SK-N-MC (cell line): ENCODE data around the gene TRIM25.

Source experiments
- DNase-seq: peaks from one replicate; pipeline ENCODE4 v3.0.0-alpha.2; 2011; ENCODE audit warnings: low read depth, low spot score
- H3K27ac ChIP-seq: fragments of 200-600 bp; sonication (generic); 2 replicates; pipeline ENCODE4 v1.5.1; 2016; ENCODE audit warnings: mixed run types
- H3K36me3 ChIP-seq: fragments of 200-600 bp; sonication (generic); 2 replicates; pipeline ENCODE4 v1.6.1; 2017; ENCODE audit warnings: antibody characterized with exemption, low read length, mixed read lengths; ENCODE audit not compliant: insufficient read depth
- H3K4me3 ChIP-seq: fragments of 200-600 bp; sonication (generic); 2 replicates; pipeline ENCODE4 v1.5.1; 2016
- H3K9ac ChIP-seq: fragments of 200-600 bp; sonication (generic); 2 replicates; pipeline ENCODE4 v1.8.0; 2017; ENCODE audit warnings: mixed run types, mixed read lengths; ENCODE audit not compliant: insufficient read length
- H3K9me3 ChIP-seq: fragments of 200-600 bp; sonication (generic); 2 replicates; pipeline ENCODE4 v1.6.1; 2017; ENCODE audit warnings: low read depth, mild to moderate bottlenecking, antibody characterized with exemption, low read length, moderate library complexity, mixed read lengths
- EZH2 ChIP-seq: fragments of 200-600 bp; sonication (generic); IDR thresholded peaks from one replicate; pipeline ENCODE4 v1.6.1; 2017; ENCODE audit warnings: antibody characterized with exemption
- FOXP2 ChIP-seq: optimal IDR thresholded peaks from 2 replicates; pipeline ENCODE3; 2011; ENCODE audit warnings: mild to moderate bottlenecking, moderate library complexity; ENCODE audit not compliant: insufficient read depth; ENCODE audit errors: extremely low read length, control extremely low read depth
- POLR2AphosphoS5 ChIP-seq: IDR thresholded peaks from 2 replicates; pipeline ENCODE4 v1.6.1; 2012; ENCODE audit warnings: mild to moderate bottlenecking, low read depth, low read length, borderline replicate concordance

Gene TRIM25

DNA sequence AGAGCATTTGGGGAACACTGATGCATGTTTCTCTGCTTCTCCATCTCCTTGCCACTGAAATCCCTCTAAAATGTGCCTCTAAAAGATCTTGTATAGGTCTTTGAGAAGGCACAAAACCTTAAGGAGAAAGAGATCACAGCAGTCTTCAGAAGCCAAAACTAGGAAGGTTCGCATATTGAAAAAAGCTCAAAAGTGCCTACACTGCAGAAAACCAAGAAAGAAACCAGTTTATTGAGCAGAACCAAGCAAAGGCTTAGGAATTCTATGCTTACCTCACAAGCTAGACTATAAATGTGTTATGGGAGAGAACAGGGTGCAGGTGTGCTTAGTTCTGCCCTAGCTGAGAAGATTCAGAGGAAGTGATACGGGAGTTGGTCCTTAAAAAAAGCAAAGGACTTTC is 63.3 kb downstream of the TRIM25 start:
- Histone ChIP-seq H3K9me3 (no peaks in the 10 kb centered on the region), H3K36me3 (peaks cover 8% of the 10 kb centered on the region; the same call in 1 of the 2 replicates), H3K9ac (no peak overlapping the region), H3K4me3 (no peak overlapping the region), H3K27ac (no peak overlapping the region)
- TF ChIP-seq POLR2AphosphoS5 (no peak), FOXP2 (no peak), EZH2 (no peak)
- no peak for DNase-seq

GRCh38 chr17:56849131-56849530 is 64.7 kb downstream of the TRIM25 start:
- Histone ChIP-seq H3K27ac (no peak overlapping the region), H3K4me3 (no peak overlapping the region), H3K36me3 (peaks cover 8% of the 10 kb centered on the region; the same call in 1 of the 2 replicates), H3K9me3 (no peaks in the 10 kb centered on the region), H3K9ac (no peak overlapping the region)
- no peak for DNase-seq
- no peak for TF ChIP-seq FOXP2
- no peak for TF ChIP-seq POLR2AphosphoS5
- TF ChIP-seq EZH2, result no peak

GRCh38 chr17:56847106-56847505 is 66.7 kb downstream of the TRIM25 start:
- Histone ChIP-seq H3K9me3 (no peaks in the 10 kb centered on the region), H3K4me3 (no peak overlapping the region), H3K9ac (no peak overlapping the region), H3K36me3 (peaks cover 8% of the 10 kb centered on the region; the same call in 1 of the 2 replicates), H3K27ac (no peak overlapping the region)
- TF ChIP-seq EZH2 (no peak), FOXP2 (no peak), POLR2AphosphoS5 (no peak)
- DNase-seq, result no peak

DNA sequence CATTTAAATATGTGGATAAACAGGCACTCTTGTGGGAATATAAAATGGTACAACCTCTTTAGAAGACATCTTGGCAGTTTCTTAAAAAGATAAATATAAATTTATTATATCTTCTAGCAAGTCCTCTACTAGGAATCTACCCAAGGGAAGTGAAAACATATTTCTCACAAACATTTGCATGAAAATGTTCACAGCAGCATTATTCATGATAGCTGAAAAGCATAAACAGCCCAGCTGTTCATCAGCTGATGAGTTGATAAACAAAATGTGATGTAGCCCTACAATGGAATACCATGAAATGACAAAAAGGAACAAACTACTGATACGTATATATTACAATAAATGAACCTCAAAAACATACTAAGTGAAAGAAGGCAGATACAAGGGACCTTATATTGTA is 67.9 kb downstream of the TRIM25 start:
- Histone ChIP-seq H3K4me3 (no peak overlapping the region), H3K36me3 (peaks cover 8% of the 10 kb centered on the region; the same call in 1 of the 2 replicates), H3K9ac (no peak overlapping the region), H3K9me3 (no peaks in the 10 kb centered on the region), H3K27ac (no peak overlapping the region)
- no peak for DNase-seq
- TF ChIP-seq EZH2, result no peak
- TF ChIP-seq POLR2AphosphoS5, result no peak
- no peak for TF ChIP-seq FOXP2

- DNase-seq, result no peak
- H3K27ac ChIP-seq, result no peak overlapping the region
- H3K9me3 ChIP-seq, result no peaks in the 10 kb centered on the region
- H3K36me3 ChIP-seq, result 0 out of 2 replicates have a peak, but pooled peaks cover 5% of the 10 kb centered on the region
- H3K9ac ChIP-seq, result no peak overlapping the region
- TF ChIP-seq POLR2AphosphoS5 (no peak), FOXP2 (no peak), EZH2 (no peak)
- no peak overlapping the region for H3K4me3 ChIP-seq
Observed at GRCh38 chr17:56842577-56842976, 71.3 kb downstream of the TRIM25 start.

DNA sequence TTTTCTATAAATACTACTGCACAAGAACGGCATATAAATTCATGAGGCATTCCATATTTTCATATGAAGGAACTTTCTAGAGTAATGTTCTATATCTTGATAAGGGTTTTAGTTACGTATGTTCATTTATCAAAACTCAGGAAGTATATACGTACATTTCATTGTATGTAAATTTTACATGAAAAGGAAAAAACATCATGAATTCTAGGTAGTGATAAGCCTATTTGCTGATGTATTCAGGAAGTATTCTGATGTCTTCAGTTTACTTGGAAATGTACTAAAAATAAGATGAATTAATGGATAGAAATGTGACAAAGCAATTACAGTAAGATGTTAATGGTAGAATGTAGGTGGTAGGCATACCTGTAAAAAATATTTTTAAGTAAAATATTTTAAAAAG is 75.2 kb downstream of the TRIM25 start:
- no peak overlapping the region for H3K27ac ChIP-seq
- no peak for TF ChIP-seq EZH2
- no peak for TF ChIP-seq POLR2AphosphoS5
- no peak for TF ChIP-seq FOXP2
- DNase-seq, result no peak
- H3K9me3 ChIP-seq, result no peaks in the 10 kb centered on the region
- 0 out of 2 replicates have a peak, but pooled peaks cover 5% of the 10 kb centered on the region for H3K36me3 ChIP-seq
- no peak overlapping the region for H3K9ac ChIP-seq
- no peak overlapping the region for H3K4me3 ChIP-seq
